Measurements from ENCODE around the gene SAFB.
A peak's percentile ranks its signal among the peaks of the same experiment; 100 is the strongest.

Gene SAFB

DNA sequence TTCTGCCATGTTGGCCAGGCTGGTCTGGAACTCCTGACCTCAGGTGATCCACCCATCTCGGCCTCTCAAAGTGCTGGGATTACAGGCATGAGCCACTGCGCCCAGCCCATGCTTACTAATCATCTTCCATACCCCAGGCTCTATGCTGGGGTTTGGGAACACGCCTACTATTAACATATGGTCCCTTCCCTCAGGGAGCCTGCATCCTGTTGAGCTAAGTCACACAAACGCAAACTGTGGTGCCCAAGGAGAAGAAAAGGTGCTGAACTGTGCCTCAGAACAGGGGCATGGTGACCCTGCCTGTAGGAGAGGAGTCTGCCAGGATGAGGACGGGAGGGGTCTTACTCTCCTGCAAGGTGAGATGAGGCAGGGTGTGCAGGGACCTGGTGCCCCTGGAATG lies 51.8 kb downstream of the SAFB start:
- Histone ChIP-seq H3K36me3 (ENCODE audit: insufficient read depth, low read length) (no peaks in the 10 kb centered on the region), H3K9me3 (ENCODE audit: control insufficient read depth, insufficient read depth, low read length) (no peaks in the 10 kb centered on the region), H3K4me1 (ENCODE audit: insufficient read depth, low read length) (no peaks in the 10 kb centered on the region), H3K9ac (ENCODE audit: low read depth, low read length) (no peak overlapping the region)

DNA sequence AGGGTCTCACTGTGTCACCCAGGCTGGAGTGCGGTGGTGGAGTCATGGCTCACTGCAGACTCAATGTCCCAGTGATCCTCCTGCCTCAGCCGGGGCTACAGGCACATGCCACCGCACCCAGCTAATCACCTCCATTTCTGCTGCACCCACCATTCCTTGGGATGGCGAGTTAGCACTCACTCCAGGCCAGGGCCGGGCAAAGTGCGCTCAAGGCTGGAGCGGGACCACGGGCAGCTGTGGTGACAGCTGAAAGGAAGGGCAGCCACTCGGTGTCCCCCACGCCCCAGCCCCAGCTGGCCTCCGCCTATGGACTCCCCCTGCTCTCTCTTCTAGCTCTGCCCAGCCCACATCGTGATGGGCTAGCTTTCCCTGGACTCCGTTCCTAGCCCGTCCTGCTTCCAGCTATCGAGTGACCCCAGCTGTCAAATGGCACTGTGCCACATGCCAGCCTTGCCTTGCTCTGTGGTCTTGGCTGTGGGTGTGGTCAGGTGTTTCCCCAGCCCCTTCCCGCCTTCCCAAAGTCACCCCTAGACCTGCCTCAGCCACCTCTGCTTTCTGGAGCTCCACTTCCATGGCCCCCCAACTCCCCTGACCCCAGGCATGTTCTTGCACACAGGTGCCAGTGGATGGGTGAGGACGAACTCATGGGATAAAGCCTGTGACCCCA lies 53.4 kb downstream of the SAFB start:
- H3K9me3 ChIP-seq (ENCODE audit: control insufficient read depth, insufficient read depth, low read length), result no peaks in the 10 kb centered on the region
- no peaks in the 10 kb centered on the region for H3K36me3 ChIP-seq (ENCODE audit: insufficient read depth, low read length)
- no peaks in the 10 kb centered on the region for H3K4me1 ChIP-seq (ENCODE audit: insufficient read depth, low read length)
- no peak overlapping the region for H3K9ac ChIP-seq (ENCODE audit: low read depth, low read length)

GRCh38 chr19:5676772-5677105 lies 53.9 kb downstream of the SAFB start:
- H3K9me3 ChIP-seq (ENCODE audit: control insufficient read depth, insufficient read depth, low read length), result no peaks in the 10 kb centered on the region
- H3K36me3 ChIP-seq (ENCODE audit: insufficient read depth, low read length), result no peaks in the 10 kb centered on the region
- H3K9ac ChIP-seq (ENCODE audit: low read depth, low read length), result no peak overlapping the region
- no peaks in the 10 kb centered on the region for H3K4me1 ChIP-seq (ENCODE audit: insufficient read depth, low read length)

GRCh38 chr19:5677136-5677535 lies 54.3 kb downstream of the SAFB start:
- Histone ChIP-seq H3K4me1 (ENCODE audit: insufficient read depth, low read length) (no peaks in the 10 kb centered on the region), H3K9me3 (ENCODE audit: control insufficient read depth, insufficient read depth, low read length) (no peaks in the 10 kb centered on the region), H3K9ac (ENCODE audit: low read depth, low read length) (no peak overlapping the region), H3K36me3 (ENCODE audit: insufficient read depth, low read length) (no peaks in the 10 kb centered on the region)

- no peak overlapping the region for H3K9ac ChIP-seq (ENCODE audit: low read depth, low read length)
- H3K9me3 ChIP-seq (ENCODE audit: control insufficient read depth, insufficient read depth, low read length), result no peaks in the 10 kb centered on the region
- H3K4me1 ChIP-seq (ENCODE audit: insufficient read depth, low read length), result no peaks in the 10 kb centered on the region
- H3K36me3 ChIP-seq (ENCODE audit: insufficient read depth, low read length), result no peaks in the 10 kb centered on the region
Observed at GRCh38 chr19:5677580-5677979, 54.7 kb downstream of the SAFB start.

GRCh38 chr19:5678071-5678718 lies 55.3 kb downstream of the SAFB start:
- H3K9ac ChIP-seq (ENCODE audit: low read depth, low read length), result no peak overlapping the region
- H3K9me3 ChIP-seq (ENCODE audit: control insufficient read depth, insufficient read depth, low read length), result no peaks in the 10 kb centered on the region

DNA sequence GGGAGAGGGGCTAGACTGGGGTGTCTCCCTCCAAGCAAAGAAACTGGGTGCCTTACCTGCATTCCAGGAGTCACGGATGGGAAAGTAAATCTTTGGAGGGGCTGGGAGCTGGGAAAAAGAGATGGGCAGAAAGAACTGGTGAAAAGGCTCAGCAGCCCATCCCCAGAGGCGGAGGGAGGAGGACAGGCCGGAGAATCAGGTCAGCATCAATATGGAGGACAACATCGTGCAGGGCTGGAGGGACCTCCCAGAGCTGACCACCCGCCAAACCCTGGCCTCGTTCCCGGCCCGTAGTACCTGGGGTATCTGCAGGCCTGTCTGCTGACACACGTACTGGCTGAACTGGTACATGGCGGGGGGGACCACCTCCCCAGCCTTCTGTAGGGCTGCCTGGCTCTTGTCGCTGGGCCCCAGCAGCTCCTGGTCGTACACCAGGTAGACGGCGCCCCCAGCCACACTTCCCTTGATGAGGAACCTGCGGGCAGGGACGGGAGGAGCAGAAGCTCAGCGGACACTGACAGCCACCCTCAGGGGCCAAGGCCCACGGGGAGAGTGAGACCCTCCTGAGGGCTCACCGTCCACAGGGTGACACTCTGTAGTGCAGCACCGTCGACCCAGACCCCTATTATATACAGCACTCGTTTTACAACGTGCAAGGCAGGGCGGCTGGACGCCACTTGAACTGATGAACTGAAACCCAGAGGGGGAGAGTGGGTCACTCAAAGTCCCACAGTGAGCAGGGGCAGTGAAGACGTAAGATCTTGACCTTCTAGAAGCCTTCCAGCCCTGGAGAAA lies 56.6 kb downstream of the SAFB start:
- Histone ChIP-seq H3K4me1 (ENCODE audit: insufficient read depth, low read length) (no peaks in the 10 kb centered on the region), H3K9ac (ENCODE audit: low read depth, low read length) (peak overlapping the region; percentile 91), H3K9me3 (ENCODE audit: control insufficient read depth, insufficient read depth, low read length) (no peaks in the 10 kb centered on the region), H3K36me3 (ENCODE audit: insufficient read depth, low read length) (no peaks in the 10 kb centered on the region)

More at GRCh38 chr19:5678071-5678718, 55.3 kb downstream of the SAFB start:
- no peaks in the 10 kb centered on the region for H3K4me1 ChIP-seq (ENCODE audit: insufficient read depth, low read length)
- H3K36me3 ChIP-seq (ENCODE audit: insufficient read depth, low read length), result no peaks in the 10 kb centered on the region

DNA sequence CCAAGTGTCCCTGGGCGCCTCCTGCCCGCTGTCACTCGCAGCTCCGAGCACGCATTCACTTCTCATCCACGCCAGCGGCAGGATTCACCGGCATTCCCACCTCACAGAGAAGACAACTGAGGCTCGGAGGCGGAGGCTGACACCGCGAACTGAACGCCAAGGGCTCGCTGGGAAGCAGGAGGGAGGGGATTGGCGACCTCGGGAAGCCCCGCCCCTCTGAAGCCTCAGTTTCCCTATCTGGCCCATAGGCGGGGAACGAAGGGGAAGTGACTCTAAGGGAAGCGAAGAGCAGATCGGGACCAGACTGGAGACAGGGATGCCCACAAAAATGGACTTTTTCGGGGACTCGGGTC lies 57.2 kb downstream of the SAFB start:
- Histone ChIP-seq H3K36me3 (ENCODE audit: insufficient read depth, low read length) (no peaks in the 10 kb centered on the region), H3K9me3 (ENCODE audit: control insufficient read depth, insufficient read depth, low read length) (no peaks in the 10 kb centered on the region), H3K4me1 (ENCODE audit: insufficient read depth, low read length) (no peaks in the 10 kb centered on the region), H3K9ac (ENCODE audit: low read depth, low read length) (peak overlapping the region; percentile 91)

GRCh38 chr19:5680437-5681368 lies 57.8 kb downstream of the SAFB start, which contains the start of the genes HSD11B1L and MICOS13:
Gene HSD11B1L, plus strand, starts transcription at chr19:5681027. Its CDS starts 3,806 bp downstream, at chr19:5684833.
Gene MICOS13, minus strand, starts transcription at chr19:5680516. Its CDS starts 30 bp downstream, at chr19:5680486.
- H3K9ac ChIP-seq (ENCODE audit: low read depth, low read length), result peak within 1 kb of the TSS; percentile 91
- no peaks in the 10 kb centered on the region for H3K36me3 ChIP-seq (ENCODE audit: insufficient read depth, low read length)
- H3K9me3 ChIP-seq (ENCODE audit: control insufficient read depth, insufficient read depth, low read length), result no peaks in the 10 kb centered on the region
- no peaks in the 10 kb centered on the region for H3K4me1 ChIP-seq (ENCODE audit: insufficient read depth, low read length)

GRCh38 chr19:5681391-5682106 lies 58.7 kb downstream of the SAFB start:
- H3K4me1 ChIP-seq (ENCODE audit: insufficient read depth, low read length), result no peaks in the 10 kb centered on the region
- H3K36me3 ChIP-seq (ENCODE audit: insufficient read depth, low read length), result no peaks in the 10 kb centered on the region
- no peaks in the 10 kb centered on the region for H3K9me3 ChIP-seq (ENCODE audit: control insufficient read depth, insufficient read depth, low read length)
- peak overlapping the region; percentile 91; the same call in 1 of the 2 replicates for H3K9ac ChIP-seq (ENCODE audit: low read depth, low read length)

- H3K36me3 ChIP-seq (ENCODE audit: insufficient read depth, low read length), result no peaks in the 10 kb centered on the region
- H3K9me3 ChIP-seq (ENCODE audit: control insufficient read depth, insufficient read depth, low read length), result no peaks in the 10 kb centered on the region
- H3K9ac ChIP-seq (ENCODE audit: low read depth, low read length), result no peak overlapping the region
- no peaks in the 10 kb centered on the region for H3K4me1 ChIP-seq (ENCODE audit: insufficient read depth, low read length)
Observed at GRCh38 chr19:5682107-5682482, 59.2 kb downstream of the SAFB start.

GRCh38 chr19:5683177-5683886 lies 60.4 kb downstream of the SAFB start:
- no peaks in the 10 kb centered on the region for H3K36me3 ChIP-seq (ENCODE audit: insufficient read depth, low read length)
- no peaks in the 10 kb centered on the region for H3K9me3 ChIP-seq (ENCODE audit: control insufficient read depth, insufficient read depth, low read length)
- no peaks in the 10 kb centered on the region for H3K4me1 ChIP-seq (ENCODE audit: insufficient read depth, low read length)
- H3K9ac ChIP-seq (ENCODE audit: low read depth, low read length), result no peak overlapping the region
